ENCODE measurements around the gene FGF12. TPM values are rescaled to one million over a fixed set of nuclear protein-coding genes. Genes with fewer than 3 reads are reported as not detected.

The FGF12 gene
- total RNA-seq, 2 donors from 2014 or later = not detected

DNA sequence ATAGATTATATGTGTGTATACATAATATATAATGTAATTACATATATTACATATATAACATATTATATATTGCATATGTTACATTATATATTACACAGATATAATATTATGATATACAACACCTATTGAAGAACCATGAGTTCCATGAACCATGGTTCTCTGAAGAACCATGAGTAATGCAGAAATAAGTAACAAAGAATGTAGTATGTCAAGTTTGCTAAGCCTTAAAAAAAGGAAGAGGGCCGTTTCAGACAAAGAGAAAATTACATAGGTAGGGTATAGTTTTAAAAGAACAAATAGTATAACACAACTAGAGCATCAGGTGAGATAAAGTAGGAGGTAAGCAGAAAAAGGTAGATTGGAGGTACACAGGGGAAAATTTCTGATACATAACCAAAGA lies 177.0 kb downstream of the FGF12 start:
- Mint-ChIP-seq H3K27ac (no peak overlapping the region), H3K9me3 (peaks cover 8% of the 10 kb centered on the region), H3K36me3 (no peaks in the 10 kb centered on the region), H3K27me3 (no peaks in the 10 kb centered on the region), H3K4me1 (ENCODE audit: low read depth in 2 of 2) (no peaks in the 10 kb centered on the region), H3K4me3 (no peak overlapping the region)
- DNase-seq (ENCODE audit: low spot score) (no peak), ATAC-seq (no peak)

DNA sequence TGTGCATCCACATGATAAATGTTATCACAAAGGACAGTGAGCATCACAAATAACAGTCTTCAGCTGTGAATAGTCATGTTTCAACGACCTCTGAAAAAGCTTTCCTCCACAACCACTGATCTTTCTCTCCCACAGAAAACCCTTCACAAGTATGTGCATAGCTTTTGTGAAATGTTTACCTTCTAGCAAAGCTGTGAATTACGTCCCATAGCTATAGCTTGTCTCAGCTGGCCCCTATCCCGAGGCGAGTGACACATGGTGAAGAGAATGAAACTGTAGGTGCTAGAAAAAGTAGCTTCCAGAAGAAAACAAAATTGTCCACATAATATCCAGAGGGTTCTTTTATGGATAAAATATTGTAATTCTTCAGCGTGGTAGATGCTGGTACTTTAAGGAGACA lies 182.0 kb downstream of the FGF12 start:
- Mint-ChIP-seq H3K36me3 (no peaks in the 10 kb centered on the region), H3K27ac (no peak overlapping the region), H3K9me3 (peaks cover 8% of the 10 kb centered on the region), H3K4me3 (no peak overlapping the region), H3K4me1 (ENCODE audit: low read depth in 2 of 2) (no peaks in the 10 kb centered on the region), H3K27me3 (no peaks in the 10 kb centered on the region)
- no peak for DNase-seq (ENCODE audit: low spot score)
- no peak for ATAC-seq

DNA sequence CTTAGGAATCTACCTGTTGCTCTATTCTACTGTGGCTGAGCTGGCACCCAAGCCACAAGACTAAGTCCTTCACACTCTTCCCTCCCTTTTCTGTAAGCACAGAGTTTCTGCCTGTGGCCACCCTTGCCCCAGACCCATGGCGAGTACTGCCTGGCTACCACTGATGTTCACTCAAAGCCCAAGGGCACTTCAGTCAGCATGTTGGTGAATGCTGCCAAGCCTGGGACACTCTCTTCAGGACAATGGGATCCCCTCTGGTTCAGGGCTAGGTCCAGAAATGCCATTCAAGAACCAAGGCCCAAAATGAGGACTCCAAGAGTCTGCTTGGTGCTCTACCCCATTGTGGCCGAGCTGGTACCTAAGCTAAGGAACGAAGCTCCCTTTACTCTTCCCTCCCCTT lies 184.2 kb downstream of the FGF12 start:
- ATAC-seq = no peak
- H3K4me3 Mint-ChIP-seq = no peak overlapping the region
- no peak overlapping the region for H3K27ac Mint-ChIP-seq
- no peaks in the 10 kb centered on the region for H3K4me1 Mint-ChIP-seq (ENCODE audit: low read depth in 2 of 2)
- no peaks in the 10 kb centered on the region for H3K36me3 Mint-ChIP-seq
- DNase-seq (ENCODE audit: low spot score) = no peak
- peaks cover 8% of the 10 kb centered on the region for H3K9me3 Mint-ChIP-seq
- H3K27me3 Mint-ChIP-seq = no peaks in the 10 kb centered on the region

DNA sequence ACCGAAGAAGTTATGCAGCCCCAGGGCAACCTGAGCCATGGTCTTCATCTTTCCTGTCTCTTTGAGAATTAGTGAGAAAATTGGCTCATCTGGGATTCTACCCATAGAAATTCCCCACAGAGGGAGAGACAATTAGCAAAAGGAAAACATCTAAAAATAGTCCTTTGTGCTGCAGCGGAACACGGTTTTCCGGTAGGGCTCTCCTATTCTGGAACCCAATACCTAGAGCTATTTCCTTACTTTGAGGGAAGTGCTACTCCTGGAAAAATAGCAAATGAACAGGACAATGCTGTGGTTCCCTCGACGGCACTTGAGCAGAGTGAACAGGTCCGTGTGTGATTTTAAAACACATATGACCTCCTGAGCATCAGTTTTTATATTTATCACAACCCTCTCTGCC lies 210.5 kb downstream of the FGF12 start:
- peaks cover 31% of the 10 kb centered on the region in 2 donors for H3K27me3 Mint-ChIP-seq

DNA sequence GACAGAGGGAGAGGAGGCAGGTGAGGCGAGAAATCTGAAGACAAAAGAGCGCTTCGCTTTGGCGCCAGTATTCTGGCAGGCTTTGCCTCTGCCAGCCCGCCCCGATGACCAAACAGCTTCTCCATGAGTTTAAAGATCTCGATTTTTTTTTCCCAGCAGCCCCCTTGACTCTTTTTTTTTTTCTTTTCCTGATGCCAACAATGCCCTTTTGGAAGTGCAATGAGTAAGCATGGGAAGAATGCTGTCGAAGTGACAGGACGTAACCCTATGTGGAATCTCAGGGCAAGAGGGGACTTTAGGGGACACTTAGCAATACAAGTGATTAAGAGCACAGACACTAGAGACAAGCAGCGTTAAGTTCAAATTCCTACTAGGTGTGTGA lies 211.7 kb downstream of the FGF12 start:
- no peak for DNase-seq (ENCODE audit: low spot score)
- H3K4me1 Mint-ChIP-seq (ENCODE audit: low read depth in 2 of 2) = no peaks in the 10 kb centered on the region
- peaks cover 31 to 33% of the 10 kb centered on the region in 2 donors for H3K27me3 Mint-ChIP-seq
- H3K36me3 Mint-ChIP-seq = no peaks in the 10 kb centered on the region
- ATAC-seq = no peak
- no peak overlapping the region for H3K4me3 Mint-ChIP-seq
- no peak overlapping the region for H3K27ac Mint-ChIP-seq
- H3K9me3 Mint-ChIP-seq = no peaks in the 10 kb centered on the region

More for the DNA sequence above, 210.5 kb downstream of the FGF12 start:
- no peak for ATAC-seq
- no peak overlapping the region for H3K27ac Mint-ChIP-seq
- no peaks in the 10 kb centered on the region for H3K4me1 Mint-ChIP-seq (ENCODE audit: low read depth in 2 of 2)
- no peaks in the 10 kb centered on the region for H3K36me3 Mint-ChIP-seq
- no peaks in the 10 kb centered on the region for H3K9me3 Mint-ChIP-seq
- H3K4me3 Mint-ChIP-seq = no peak overlapping the region
- DNase-seq (ENCODE audit: low spot score) = no peak

DNA sequence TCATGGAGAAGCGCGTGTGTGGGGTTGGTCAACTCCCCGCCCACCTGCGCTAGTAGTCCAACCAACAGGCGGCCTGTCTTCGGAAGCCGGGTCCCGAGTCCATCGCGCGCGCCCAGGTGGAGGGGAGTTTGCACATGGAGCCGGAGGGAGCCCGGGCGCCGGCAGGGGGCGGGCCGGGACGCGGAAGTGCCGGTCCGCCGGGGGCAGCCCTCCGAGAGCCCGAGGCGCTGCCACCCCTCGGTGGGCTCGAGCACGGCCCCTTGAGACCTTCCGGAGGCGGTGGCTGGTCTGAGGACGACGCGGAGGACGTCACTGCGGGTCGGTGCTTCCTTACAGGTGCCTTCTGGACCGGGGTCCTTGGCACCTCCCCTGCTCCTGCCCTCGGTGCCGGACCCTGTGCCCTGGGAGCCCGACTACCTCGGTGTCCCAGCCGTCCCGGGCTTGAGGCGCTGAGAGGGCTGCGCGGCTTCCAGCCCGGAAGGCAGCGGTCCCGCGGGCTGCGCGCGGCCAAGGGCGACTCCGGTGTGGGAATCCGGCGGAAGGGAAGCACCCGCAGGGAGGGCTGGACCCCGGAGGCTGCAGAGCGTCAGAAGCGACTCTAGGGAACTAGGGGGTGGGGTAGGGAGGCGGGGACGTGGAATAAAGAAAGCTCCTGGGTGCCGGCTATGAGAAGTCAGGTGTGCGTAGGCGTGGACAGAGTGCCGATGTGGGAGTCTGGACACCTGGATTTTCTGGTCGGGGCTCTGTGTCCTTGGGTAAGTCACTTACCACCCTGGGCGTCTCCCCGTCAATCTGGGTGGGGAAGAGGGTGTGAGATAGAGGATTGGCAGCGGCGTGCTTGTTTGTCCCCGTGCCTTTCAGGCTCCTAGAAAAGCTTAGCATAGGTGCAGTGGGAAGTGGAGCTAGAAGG lies 212.3 kb downstream of the FGF12 start:
- H3K27ac Mint-ChIP-seq = no peak overlapping the region
- no peaks in the 10 kb centered on the region for H3K9me3 Mint-ChIP-seq
- ATAC-seq (peak; percentile 17 to 43), DNase-seq (ENCODE audit: low spot score) (no peak)
- no peak overlapping the region for H3K4me3 Mint-ChIP-seq
- H3K27me3 Mint-ChIP-seq = peaks cover 31 to 33% of the 10 kb centered on the region in 2 donors
- H3K36me3 Mint-ChIP-seq = no peaks in the 10 kb centered on the region
- H3K4me1 Mint-ChIP-seq (ENCODE audit: low read depth in 2 of 2) = no peaks in the 10 kb centered on the region

DNA sequence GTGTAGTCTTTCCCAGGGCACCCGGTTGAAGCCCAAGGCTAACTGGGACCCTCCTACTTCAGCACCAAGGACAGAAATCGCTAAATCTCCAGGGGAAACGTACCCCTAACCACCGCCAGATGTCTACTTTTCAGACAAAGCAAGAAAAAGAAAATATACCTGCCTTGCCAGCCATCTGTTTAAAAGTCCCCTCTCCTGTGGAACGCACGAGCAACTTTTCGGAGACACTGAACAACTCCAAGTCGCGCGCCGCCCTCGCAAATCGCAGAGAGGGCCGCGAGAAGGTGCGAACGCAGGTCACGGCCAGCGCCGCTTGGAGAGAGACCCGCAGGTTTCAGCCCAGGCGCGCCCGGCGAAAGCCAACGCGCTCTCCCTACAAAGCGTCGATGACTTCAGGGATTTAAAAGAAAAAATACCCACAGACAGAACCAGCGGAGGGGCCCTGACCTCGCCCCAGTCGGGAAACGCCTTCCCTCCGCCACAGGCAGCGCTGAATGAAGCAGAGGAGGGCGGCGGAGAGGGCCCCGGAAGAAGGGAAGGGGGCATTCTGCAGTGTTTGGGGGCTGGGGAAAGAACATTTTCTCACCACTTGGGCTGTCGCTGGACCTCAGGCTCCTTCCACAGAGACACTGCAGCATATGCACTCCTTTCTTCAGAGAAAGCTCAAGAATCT lies 213.1 kb downstream of the FGF12 start:
- Mint-ChIP-seq H3K27me3 (peaks cover 31 to 33% of the 10 kb centered on the region in 2 donors), H3K9me3 (no peaks in the 10 kb centered on the region), H3K36me3 (no peaks in the 10 kb centered on the region), H3K4me1 (ENCODE audit: low read depth in 2 of 2) (no peaks in the 10 kb centered on the region), H3K4me3 (no peak overlapping the region), H3K27ac (no peak overlapping the region)
- DNase-seq (ENCODE audit: low spot score) (no peak), ATAC-seq (no peak)

DNA sequence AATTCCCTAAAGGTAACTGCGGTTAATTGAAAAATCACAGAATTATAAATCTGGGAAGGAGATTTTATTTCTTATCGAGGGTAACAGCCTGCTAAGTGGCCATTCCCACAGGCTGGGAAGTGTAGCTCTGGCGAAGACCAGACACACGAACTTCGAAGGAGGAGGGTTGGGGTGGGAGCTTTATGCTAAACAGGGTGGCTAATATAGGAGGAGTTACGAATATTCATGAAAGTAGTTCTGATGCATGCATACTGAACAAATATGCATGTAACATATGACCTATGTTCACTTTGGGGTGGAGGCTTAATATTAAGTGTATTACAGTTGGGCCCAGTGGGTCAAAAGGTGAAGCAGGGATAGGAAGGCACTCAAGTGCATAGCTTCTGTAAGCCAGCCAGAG lies 221.6 kb downstream of the FGF12 start:
- H3K4me1 Mint-ChIP-seq (ENCODE audit: low read depth in 2 of 2) = no peaks in the 10 kb centered on the region

DNA sequence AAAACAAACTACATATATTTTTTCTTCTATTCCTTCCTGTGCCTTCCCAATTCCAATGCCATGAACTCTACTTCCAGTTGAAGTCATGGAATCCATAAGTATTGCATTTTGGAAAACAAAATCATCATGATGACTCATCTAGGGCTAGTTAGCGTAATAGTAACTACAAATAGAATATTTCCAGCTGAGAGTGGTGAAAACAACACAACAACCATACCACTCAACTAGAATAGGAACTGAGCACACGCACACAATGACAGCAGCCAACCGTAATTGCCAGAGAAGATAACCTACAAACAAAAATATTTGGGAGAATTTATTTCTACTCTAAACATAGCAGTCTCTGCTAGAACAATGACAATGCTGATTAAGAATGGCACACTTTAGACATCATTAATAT lies 225.9 kb downstream of the FGF12 start:
- Mint-ChIP-seq H3K36me3 (no peaks in the 10 kb centered on the region), H3K27ac (no peak overlapping the region), H3K4me3 (no peak overlapping the region), H3K9me3 (peaks cover 3% of the 10 kb centered on the region), H3K27me3 (no peaks in the 10 kb centered on the region), H3K4me1 (ENCODE audit: low read depth in 2 of 2) (no peaks in the 10 kb centered on the region)
- no peak for ATAC-seq
- no peak for DNase-seq (ENCODE audit: low spot score)

More for the DNA sequence above, 221.6 kb downstream of the FGF12 start:
- ATAC-seq (no peak), DNase-seq (ENCODE audit: low spot score) (no peak)
- H3K36me3 Mint-ChIP-seq = no peaks in the 10 kb centered on the region
- H3K4me3 Mint-ChIP-seq = no peak overlapping the region
- no peaks in the 10 kb centered on the region for H3K27me3 Mint-ChIP-seq
- peaks cover 3% of the 10 kb centered on the region for H3K9me3 Mint-ChIP-seq
- H3K27ac Mint-ChIP-seq = no peak overlapping the region

DNA sequence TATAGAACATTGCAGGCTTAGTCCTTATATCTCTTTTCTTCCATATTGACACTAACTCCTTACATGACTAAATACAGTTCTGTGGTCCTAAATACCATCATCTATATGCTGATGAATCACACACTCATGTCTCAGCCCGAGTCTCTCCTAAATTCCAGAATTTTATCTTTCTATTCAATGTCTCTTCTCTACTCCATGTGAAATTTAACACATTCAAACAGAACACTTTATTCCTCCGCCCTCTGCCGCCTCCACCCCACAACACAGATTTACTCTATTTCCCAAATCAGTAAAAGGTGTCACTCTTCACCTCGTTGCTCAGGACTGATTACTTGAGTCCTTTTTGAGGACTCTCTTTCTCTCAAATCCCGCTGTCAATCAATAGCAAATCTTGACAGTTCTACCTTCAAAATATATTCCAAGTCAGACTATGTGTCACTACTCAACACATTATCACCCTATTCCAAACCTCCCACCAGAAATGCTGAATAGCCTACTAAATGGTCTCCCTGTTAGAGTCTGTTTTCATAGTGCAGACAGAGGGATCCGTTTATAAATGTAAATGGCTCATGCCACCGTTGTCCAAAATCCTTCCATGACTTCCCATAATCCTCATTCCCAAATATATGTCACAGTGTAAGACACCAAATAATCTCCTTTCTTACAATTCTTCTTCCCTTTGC lies 230.3 kb downstream of the FGF12 start:
- Mint-ChIP-seq H3K4me1 (ENCODE audit: low read depth in 2 of 2) (no peaks in the 10 kb centered on the region), H3K27ac (no peak overlapping the region), H3K9me3 (no peaks in the 10 kb centered on the region), H3K4me3 (no peak overlapping the region), H3K36me3 (no peaks in the 10 kb centered on the region), H3K27me3 (no peaks in the 10 kb centered on the region)
- no peak for DNase-seq (ENCODE audit: low spot score)
- no peak for ATAC-seq

DNA sequence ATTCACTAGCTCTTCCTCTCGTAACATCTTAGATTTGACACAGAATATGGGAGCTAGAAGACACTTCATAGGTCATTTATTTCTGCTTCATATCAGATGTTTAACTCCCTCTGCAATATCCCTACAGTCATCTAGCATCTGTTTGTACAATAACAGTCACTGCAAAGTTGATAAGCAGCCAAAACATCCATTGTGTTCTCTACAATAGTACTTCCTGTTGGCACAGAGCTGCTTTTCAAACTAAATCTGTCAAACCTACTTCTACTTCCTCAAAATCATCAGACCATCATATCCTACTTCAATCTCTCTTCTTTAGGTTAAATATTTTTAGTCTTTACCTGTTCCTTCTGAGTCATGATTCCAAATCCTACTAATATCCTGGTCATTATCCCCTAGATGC lies 233.2 kb downstream of the FGF12 start:
- no peaks in the 10 kb centered on the region for H3K9me3 Mint-ChIP-seq
- ATAC-seq = no peak

DNA sequence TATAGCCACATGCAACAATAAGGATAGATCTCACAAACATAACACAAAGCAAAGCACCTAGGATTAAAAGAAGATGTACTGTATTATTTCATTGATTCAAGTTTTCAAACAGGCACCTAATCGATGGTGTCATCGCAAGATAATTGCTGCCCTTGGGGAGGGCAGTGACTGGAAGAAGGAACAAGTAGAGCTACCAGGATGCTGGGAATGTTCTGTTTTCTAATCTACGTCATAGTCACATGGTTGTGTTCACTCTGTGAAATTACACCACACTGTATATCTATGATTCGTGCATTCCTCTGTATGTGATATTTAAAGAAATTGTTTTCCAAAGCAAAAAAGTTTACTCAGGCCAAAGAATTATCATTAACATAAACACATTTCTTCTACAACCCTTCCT lies 236.6 kb downstream of the FGF12 start:
- H3K36me3 Mint-ChIP-seq = no peaks in the 10 kb centered on the region
- no peak overlapping the region for H3K27ac Mint-ChIP-seq
- ATAC-seq (no peak), DNase-seq (ENCODE audit: low spot score) (no peak)
- peaks cover 4% of the 10 kb centered on the region for H3K9me3 Mint-ChIP-seq
- no peaks in the 10 kb centered on the region for H3K4me1 Mint-ChIP-seq (ENCODE audit: low read depth in 2 of 2)
- no peaks in the 10 kb centered on the region for H3K27me3 Mint-ChIP-seq
- no peak overlapping the region for H3K4me3 Mint-ChIP-seq

More for the DNA sequence above, 233.2 kb downstream of the FGF12 start:
- DNase-seq (ENCODE audit: low spot score) = no peak
- Mint-ChIP-seq H3K27ac (no peak overlapping the region), H3K27me3 (no peaks in the 10 kb centered on the region), H3K4me3 (no peak overlapping the region), H3K36me3 (no peaks in the 10 kb centered on the region), H3K4me1 (ENCODE audit: low read depth in 2 of 2) (no peaks in the 10 kb centered on the region)

DNA sequence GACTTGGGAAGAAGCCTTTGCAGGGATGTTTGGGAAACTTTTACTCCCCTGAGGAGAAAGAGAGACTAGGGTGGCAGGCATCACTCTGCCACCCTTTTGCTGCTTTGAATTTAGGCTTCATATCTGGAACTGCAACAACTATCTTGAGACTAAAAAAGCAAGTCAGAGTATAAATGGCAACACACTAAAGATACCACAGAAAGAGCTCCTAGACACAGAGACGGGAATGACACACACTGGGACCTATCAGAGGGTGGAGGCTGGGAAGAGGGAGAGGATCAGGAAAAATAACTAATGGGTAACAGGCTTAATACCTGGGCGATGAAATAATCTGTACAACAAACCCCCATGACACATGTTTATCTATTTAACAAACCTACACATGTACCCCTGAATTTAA lies 237.8 kb downstream of the FGF12 start:
- no peak for ATAC-seq
- Mint-ChIP-seq H3K27me3 (no peaks in the 10 kb centered on the region), H3K4me1 (ENCODE audit: low read depth in 2 of 2) (no peaks in the 10 kb centered on the region), H3K27ac (no peak overlapping the region), H3K4me3 (no peak overlapping the region), H3K36me3 (no peaks in the 10 kb centered on the region), H3K9me3 (peaks cover 4% of the 10 kb centered on the region)
- no peak for DNase-seq (ENCODE audit: low spot score)

DNA sequence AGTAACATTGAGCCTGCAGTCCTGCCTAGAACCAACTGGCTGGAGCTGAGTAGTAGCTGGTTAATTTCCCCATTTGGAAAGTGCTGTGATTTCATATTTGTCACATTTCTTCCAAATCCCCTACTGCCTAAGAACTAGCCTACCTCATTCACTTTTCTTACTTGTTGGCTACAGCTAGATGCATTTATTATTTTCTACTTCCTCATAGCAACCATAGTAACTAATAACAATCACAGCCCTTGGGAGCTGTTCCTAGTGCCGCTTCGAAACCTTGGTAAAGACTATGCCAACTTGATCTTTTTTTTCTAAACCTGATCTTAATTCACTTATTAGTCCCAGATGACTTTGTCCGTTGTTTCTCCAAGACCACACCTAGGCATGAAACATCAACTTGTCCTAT lies 240.3 kb downstream of the FGF12 start:
- no peaks in the 10 kb centered on the region for H3K36me3 Mint-ChIP-seq
- ATAC-seq = no peak
- no peaks in the 10 kb centered on the region for H3K27me3 Mint-ChIP-seq
- H3K4me3 Mint-ChIP-seq = no peak overlapping the region
- no peak overlapping the region for H3K27ac Mint-ChIP-seq
- no peak for DNase-seq (ENCODE audit: low spot score)
- H3K4me1 Mint-ChIP-seq (ENCODE audit: low read depth in 2 of 2) = no peaks in the 10 kb centered on the region
- peaks cover 4% of the 10 kb centered on the region for H3K9me3 Mint-ChIP-seq

Data from natural killer cell treated with Interleukin-12 subunit alpha and Interleukin-12 subunit beta and Interleukin-15 and Interleukin-18, amount 100 ng/mL, for 72 hours (primary cell).